AG04449 (cell line): ENCODE results near the gene C16orf74.

ENCODE experiments used
- CTCF ChIA-PET: fragments of 350-600 bp; formaldehyde crosslinking; extraction: SDS; loops from one replicate; lab custom pipeline; 2021; ENCODE audit warnings: antibody characterized with exemption; lab: Yijun Ruan, JAX
- POLR2A ChIA-PET: fragments of 400-600, 350-600 bp; formaldehyde crosslinking; extraction: SDS; loops from one replicate; lab custom pipeline; 2020; ENCODE audit warnings: antibody characterized with exemption, inconsistent platforms; lab: Yijun Ruan, JAX
- DNase-seq: peaks from one replicate; pipeline ENCODE4 v3.0.0-alpha.2; 2010; ENCODE audit warnings: low read depth, low spot score
- H3K4me3 ChIP-seq: 2 replicates; pipeline ENCODE4 v1.5.1; 2011; ENCODE audit warnings: low read depth, mild to moderate bottlenecking, control low read depth, low read length
- CTCF ChIP-seq: IDR thresholded peaks from one replicate; pipeline ENCODE4 v1.5.1; 2011; ENCODE audit warnings: mild to moderate bottlenecking, moderate library complexity, low read length, control low read depth, inconsistent platforms; ENCODE audit not compliant: insufficient read depth; ENCODE audit errors: missing control alignments

Gene C16orf74

GRCh38 chr16:85674418-85674755, 76.5 kb downstream of the C16orf74 start:
- POLR2A ChIA-PET: no interaction called here
- no peak for TF ChIP-seq CTCF
- H3K4me3 ChIP-seq: no peak overlapping the region
- CTCF ChIA-PET: interaction anchor here (1.0 to 17.4 kb wide), 6 partner anchors 8 to 123 kb away, joined by 5 to 220 read pairs (median 18); no protein-coding TSS in a partner anchor
- no peak for DNase-seq

- ChIA-PET POLR2A (no interaction called here), CTCF (interaction anchor here (0.6 to 17.4 kb wide), 8 partner anchors 8 to 124 kb away, joined by 3 to 220 read pairs (median 6); no protein-coding TSS in a partner anchor)
- TF ChIP-seq CTCF: no peak
- no peak overlapping the region for H3K4me3 ChIP-seq
- no peak for DNase-seq
Measured at GRCh38 chr16:85673529-85674417, 77.1 kb downstream of the C16orf74 start.

GRCh38 chr16:85670840-85671239, 80.1 kb downstream of the C16orf74 start:
- no peak for TF ChIP-seq CTCF
- no peak for DNase-seq
- ChIA-PET CTCF (interaction anchor here (14.6 to 17.4 kb wide), 2 partner anchors 11 to 45 kb away, joined by 145 to 220 read pairs; no protein-coding TSS in a partner anchor), POLR2A (interaction anchor here (0.7 kb wide), 1 partner anchor 15 kb away, joined by 4 read pairs; no protein-coding TSS in a partner anchor)
- no peak overlapping the region for H3K4me3 ChIP-seq

- no peak for TF ChIP-seq CTCF
- DNase-seq: no peak
- CTCF ChIA-PET: interaction anchor here (1.0 to 2.2 kb wide), 5 partner anchors 10 to 278 kb away, joined by 3 to 19 read pairs (median 3); no protein-coding TSS in a partner anchor
- POLR2A ChIA-PET: no interaction called here
- H3K4me3 ChIP-seq: no peak overlapping the region
Measured at GRCh38 chr16:85668676-85669424, 82.0 kb downstream of the C16orf74 start.

GRCh38 chr16:85667841-85668413, 83.0 kb downstream of the C16orf74 start:
- POLR2A ChIA-PET: no interaction called here
- no peak for TF ChIP-seq CTCF
- DNase-seq: no peak
- H3K4me3 ChIP-seq: no peak overlapping the region
- CTCF ChIA-PET: interaction anchor here (1.0 to 2.2 kb wide), 5 partner anchors 9 to 277 kb away, joined by 3 to 19 read pairs (median 3); no protein-coding TSS in a partner anchor

- H3K4me3 ChIP-seq: no peak overlapping the region
- ChIA-PET CTCF (interaction anchor here (1.7 to 2.2 kb wide), 2 partner anchors 7 to 8 kb away, joined by 6 to 19 read pairs; no protein-coding TSS in a partner anchor), POLR2A (no interaction called here)
Measured at GRCh38 chr16:85667261-85667660, 83.6 kb downstream of the C16orf74 start.

More at GRCh38 chr16:85667261-85667660, 83.6 kb downstream of the C16orf74 start:
- TF ChIP-seq CTCF: no peak
- DNase-seq: no peak
